Measurements from ENCODE around the gene ARID1A.

The ARID1A gene

GRCh38 chr1:26759531-26759930 is 63.7 kb downstream of the ARID1A start:
- DNase-seq (ENCODE audit: low read depth in 3 of 3) = no peak

DNA sequence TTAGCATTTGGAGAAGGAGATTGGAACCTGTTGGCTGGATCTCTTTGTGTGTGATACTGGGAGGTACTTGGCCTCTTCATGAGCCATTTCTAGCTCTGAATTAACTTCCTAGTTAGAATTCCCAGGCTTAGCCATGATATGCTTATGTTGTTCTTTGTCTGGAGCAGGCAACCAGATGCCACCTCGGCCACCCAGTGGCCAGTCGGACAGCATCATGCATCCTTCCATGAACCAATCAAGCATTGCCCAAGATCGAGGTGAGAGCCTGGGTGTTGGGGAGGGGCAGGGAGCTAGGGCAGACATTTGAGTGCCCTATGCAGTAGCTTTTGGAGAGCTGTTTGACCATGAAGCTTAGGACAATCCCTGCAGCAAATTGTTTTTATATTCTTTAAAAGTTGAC is 65.4 kb downstream of the ARID1A start:
- no peak for DNase-seq (ENCODE audit: low read depth in 3 of 3)

- no peak for DNase-seq (ENCODE audit: low read depth in 3 of 3)
Observed at GRCh38 chr1:26767714-26768113, 71.9 kb downstream of the ARID1A start.

- DNase-seq (ENCODE audit: low read depth in 3 of 3) = no peak
Observed at GRCh38 chr1:26768755-26769154, 72.9 kb downstream of the ARID1A start.

GRCh38 chr1:26771285-26771642 is 75.4 kb downstream of the ARID1A start:
- DNase-seq (ENCODE audit: low read depth in 3 of 3) = no peak

- no peak for DNase-seq (ENCODE audit: low read depth in 3 of 3)
Observed at GRCh38 chr1:26771643-26772321, 76.0 kb downstream of the ARID1A start.

DNA sequence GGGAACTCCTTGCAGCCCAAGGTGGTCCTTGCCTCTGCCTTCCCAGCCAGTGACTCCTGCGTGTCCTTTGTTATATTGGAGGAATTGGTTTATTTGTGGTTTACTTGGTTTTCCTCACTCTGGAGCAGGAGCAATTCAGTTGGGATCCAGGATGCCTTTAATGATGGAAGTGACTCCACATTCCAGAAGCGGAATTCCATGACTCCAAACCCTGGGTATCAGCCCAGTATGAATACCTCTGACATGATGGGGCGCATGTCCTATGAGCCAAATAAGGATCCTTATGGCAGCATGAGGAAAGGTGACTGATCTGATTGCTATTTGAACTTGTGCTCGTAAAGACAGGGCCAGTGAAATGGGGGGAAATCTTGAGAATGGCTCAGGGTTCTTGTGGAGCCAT is 76.9 kb downstream of the ARID1A start:
- DNase-seq (ENCODE audit: low read depth in 3 of 3) = no peak

DNA sequence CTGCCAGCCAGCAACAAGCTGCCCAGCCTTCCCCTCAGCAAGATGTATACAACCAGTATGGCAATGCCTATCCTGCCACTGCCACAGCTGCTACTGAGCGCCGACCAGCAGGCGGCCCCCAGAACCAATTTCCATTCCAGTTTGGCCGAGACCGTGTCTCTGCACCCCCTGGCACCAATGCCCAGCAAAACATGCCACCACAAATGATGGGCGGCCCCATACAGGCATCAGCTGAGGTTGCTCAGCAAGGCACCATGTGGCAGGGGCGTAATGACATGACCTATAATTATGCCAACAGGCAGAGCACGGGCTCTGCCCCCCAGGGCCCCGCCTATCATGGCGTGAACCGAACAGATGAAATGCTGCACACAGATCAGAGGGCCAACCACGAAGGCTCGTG is 78.6 kb downstream of the ARID1A start:
- DNase-seq (ENCODE audit: low read depth in 3 of 3) = no peak

- DNase-seq (ENCODE audit: low read depth in 3 of 3) = no peak
Observed at GRCh38 chr1:26775666-26776065, 79.9 kb downstream of the ARID1A start.

GRCh38 chr1:26779098-26779668 is 83.4 kb downstream of the ARID1A start:
- DNase-seq (ENCODE audit: low read depth in 3 of 3) = no peak

DNA sequence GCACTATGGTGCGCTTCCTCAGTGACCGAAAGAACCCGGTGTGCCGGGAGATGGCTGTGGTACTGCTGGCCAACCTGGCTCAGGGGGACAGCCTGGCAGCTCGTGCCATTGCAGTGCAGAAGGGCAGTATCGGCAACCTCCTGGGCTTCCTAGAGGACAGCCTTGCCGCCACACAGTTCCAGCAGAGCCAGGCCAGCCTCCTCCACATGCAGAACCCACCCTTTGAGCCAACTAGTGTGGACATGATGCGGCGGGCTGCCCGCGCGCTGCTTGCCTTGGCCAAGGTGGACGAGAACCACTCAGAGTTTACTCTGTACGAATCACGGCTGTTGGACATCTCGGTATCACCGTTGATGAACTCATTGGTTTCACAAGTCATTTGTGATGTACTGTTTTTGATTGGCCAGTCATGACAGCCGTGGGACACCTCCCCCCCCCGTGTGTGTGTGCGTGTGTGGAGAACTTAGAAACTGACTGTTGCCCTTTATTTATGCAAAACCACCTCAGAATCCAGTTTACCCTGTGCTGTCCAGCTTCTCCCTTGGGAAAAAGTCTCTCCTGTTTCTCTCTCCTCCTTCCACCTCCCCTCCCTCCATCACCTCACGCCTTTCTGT is 84.6 kb downstream of the ARID1A start:
- DNase-seq (ENCODE audit: low read depth in 3 of 3) = no peak

- DNase-seq (ENCODE audit: low read depth in 3 of 3) = no peak
Observed at GRCh38 chr1:26781206-26781825, 85.5 kb downstream of the ARID1A start.

DNA sequence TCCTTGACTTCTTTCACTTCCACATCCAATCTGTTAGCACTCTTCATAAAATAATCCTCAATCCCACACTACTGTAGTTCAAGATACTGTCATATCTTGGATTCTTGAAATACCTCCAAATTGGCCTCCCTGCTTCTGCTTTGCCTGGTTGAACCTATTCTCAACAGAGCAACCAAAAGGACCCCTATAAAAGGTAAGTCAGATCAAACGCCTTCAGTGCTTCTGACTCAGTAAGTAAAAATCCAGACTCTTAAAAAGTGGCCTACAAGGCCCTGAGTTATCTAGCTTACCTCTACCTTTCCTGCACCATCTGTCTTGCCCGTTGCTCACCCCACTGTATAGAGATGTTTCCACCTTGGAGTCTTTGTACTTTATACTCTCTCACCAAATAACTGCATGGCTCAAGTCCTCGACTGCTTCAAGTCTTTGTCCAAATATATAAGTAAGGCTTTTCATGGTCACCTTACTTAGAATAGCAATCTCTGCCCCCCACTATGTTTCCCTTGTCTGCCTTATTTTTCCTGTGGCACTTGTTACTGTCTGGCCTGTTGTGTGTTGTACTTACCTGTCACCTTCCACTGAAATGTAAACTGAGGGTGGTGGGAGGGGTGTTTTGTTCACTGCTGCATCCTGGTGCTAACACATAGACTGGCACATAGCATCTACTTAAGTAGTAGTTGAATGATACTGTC is 86.9 kb downstream of the ARID1A start:
- DNase-seq (ENCODE audit: low read depth in 3 of 3) = no peak

GRCh38 chr1:26783646-26784022 is 87.8 kb downstream of the ARID1A start:
- DNase-seq (ENCODE audit: low read depth in 3 of 3) = no peak

GRCh38 chr1:26784023-26784871 is 88.4 kb downstream of the ARID1A start:
- no peak for DNase-seq (ENCODE audit: low read depth in 3 of 3)

GRCh38 chr1:26784886-26785285 is 89.1 kb downstream of the ARID1A start:
- DNase-seq (ENCODE audit: low read depth in 3 of 3) = no peak

DNA sequence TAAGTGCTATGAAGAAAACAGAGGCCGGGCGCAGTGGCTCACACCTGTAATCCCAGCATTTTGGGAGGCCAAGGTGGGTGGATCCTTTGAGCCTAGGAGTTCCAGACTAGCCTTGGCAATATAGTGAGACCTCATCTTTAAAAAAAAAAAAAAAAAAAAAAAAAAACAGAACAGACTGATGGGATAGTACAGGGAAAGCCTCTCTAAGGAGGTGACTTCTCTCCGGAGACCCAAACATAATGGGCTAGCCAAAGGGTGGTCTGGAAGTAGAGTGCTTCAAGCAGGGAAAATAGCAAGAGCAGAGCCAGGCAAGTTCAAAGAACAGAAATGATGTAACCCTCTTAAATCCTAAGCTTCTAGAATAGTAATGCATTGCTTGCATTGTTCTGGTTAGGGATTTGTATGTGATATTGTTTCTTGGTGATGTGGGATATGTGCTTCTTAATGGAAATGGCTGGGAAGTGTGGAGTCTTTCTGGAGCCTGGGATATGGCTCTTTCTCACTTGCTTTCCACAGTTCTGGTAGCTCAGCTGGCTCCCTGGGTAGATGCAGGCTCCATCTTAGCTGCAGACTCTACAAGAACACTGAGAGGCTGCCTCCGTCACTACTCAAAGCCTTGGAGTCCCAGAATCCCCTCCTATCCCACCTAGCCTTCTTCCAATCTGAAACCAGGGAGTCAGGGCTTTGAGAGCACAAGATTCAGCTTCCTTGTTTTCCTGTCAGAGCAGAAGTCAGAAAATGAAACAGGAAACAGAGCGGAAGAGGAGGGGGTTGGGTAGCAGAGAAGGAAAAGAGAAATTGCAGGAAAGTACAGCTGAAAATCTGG is 90.0 kb downstream of the ARID1A start:
- DNase-seq (ENCODE audit: low read depth in 3 of 3) = no peak

- no peak for DNase-seq (ENCODE audit: low read depth in 3 of 3)
Observed at GRCh38 chr1:26786437-26787380, 90.9 kb downstream of the ARID1A start.

DNA sequence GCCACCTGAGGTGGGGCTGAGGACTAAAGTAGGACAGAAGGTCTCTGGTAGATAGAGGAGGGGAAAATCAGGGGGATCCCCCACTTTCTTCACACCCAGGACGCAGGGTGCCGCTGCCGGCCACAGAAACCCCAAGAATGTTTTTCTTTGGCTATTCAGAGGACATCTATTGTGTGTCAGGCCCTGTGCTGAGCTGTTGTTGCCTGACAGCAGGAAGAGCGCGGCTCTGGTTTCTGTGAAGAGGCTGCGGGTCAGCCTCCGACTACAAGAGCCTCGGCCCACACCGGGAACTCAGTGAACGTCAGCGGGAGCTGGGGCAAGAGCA is 91.5 kb downstream of the ARID1A start:
- DNase-seq (ENCODE audit: low read depth in 3 of 3) = peak in 1 of 3 experiments; percentile 71
